ENCODE measurements around the gene INTS14.

DNA sequence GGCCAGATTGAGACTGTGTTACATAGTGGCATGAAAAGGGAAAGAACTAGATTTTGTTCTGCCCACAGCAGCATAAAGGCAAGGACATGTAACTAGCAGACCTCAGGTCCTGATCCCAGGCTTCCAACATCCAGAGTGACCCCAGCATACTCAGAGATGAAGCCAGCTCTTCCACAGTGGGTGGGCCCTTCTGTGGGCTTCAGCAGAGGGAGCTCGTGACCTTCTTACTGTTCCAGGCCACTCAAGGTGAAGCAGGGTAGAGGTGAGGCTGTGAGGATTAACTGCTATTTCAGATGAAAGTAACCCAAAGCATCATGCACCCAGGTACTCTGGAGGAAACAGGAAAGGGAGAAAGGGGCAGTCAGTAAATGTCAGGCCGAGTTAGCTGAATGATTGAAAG lies 9.9 kb upstream of the INTS14 start:
- TF ChIP-seq, protein P1, sequence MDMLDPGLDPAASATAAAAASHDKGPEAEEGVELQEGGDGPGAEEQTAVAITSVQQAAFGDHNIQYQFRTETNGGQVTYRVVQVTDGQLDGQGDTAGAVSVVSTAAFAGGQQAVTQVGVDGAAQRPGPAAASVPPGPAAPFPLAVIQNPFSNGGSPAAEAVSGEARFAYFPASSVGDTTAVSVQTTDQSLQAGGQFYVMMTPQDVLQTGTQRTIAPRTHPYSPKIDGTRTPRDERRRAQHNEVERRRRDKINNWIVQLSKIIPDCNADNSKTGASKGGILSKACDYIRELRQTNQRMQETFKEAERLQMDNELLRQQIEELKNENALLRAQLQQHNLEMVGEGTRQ (CRISPR knock-in tag; IDR thresholded peaks at IDR 0.05): no peak
- TF ChIP-seq, protein P2, sequence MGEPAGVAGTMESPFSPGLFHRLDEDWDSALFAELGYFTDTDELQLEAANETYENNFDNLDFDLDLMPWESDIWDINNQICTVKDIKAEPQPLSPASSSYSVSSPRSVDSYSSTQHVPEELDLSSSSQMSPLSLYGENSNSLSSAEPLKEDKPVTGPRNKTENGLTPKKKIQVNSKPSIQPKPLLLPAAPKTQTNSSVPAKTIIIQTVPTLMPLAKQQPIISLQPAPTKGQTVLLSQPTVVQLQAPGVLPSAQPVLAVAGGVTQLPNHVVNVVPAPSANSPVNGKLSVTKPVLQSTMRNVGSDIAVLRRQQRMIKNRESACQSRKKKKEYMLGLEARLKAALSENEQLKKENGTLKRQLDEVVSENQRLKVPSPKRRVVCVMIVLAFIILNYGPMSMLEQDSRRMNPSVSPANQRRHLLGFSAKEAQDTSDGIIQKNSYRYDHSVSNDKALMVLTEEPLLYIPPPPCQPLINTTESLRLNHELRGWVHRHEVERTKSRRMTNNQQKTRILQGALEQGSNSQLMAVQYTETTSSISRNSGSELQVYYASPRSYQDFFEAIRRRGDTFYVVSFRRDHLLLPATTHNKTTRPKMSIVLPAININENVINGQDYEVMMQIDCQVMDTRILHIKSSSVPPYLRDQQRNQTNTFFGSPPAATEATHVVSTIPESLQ (CRISPR knock-in tag; IDR thresholded peaks at IDR 0.05): no peak
- TF ChIP-seq, protein P3, sequence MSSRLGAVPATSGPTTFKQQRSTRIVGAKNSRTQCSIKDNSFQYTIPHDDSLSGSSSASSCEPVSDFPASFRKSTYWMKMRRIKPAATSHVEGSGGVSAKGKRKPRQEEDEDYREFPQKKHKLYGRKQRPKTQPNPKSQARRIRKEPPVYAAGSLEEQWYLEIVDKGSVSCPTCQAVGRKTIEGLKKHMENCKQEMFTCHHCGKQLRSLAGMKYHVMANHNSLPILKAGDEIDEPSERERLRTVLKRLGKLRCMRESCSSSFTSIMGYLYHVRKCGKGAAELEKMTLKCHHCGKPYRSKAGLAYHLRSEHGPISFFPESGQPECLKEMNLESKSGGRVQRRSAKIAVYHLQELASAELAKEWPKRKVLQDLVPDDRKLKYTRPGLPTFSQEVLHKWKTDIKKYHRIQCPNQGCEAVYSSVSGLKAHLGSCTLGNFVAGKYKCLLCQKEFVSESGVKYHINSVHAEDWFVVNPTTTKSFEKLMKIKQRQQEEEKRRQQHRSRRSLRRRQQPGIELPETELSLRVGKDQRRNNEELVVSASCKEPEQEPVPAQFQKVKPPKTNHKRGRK (CRISPR knock-in tag; IDR thresholded peaks at IDR 0.05; ENCODE audit: borderline replicate concordance): no peak
- TF ChIP-seq, protein P4, sequence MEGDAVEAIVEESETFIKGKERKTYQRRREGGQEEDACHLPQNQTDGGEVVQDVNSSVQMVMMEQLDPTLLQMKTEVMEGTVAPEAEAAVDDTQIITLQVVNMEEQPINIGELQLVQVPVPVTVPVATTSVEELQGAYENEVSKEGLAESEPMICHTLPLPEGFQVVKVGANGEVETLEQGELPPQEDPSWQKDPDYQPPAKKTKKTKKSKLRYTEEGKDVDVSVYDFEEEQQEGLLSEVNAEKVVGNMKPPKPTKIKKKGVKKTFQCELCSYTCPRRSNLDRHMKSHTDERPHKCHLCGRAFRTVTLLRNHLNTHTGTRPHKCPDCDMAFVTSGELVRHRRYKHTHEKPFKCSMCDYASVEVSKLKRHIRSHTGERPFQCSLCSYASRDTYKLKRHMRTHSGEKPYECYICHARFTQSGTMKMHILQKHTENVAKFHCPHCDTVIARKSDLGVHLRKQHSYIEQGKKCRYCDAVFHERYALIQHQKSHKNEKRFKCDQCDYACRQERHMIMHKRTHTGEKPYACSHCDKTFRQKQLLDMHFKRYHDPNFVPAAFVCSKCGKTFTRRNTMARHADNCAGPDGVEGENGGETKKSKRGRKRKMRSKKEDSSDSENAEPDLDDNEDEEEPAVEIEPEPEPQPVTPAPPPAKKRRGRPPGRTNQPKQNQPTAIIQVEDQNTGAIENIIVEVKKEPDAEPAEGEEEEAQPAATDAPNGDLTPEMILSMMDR (IDR thresholded peaks at IDR 0.05): no peak
- TF ChIP-seq NFE2L1 (CRISPR knock-in tag; IDR thresholded peaks at IDR 0.05) (no peak), ETV6 (CRISPR knock-in tag; IDR thresholded peaks at IDR 0.05) (no peak)
- TF ChIP-seq, protein P5, sequence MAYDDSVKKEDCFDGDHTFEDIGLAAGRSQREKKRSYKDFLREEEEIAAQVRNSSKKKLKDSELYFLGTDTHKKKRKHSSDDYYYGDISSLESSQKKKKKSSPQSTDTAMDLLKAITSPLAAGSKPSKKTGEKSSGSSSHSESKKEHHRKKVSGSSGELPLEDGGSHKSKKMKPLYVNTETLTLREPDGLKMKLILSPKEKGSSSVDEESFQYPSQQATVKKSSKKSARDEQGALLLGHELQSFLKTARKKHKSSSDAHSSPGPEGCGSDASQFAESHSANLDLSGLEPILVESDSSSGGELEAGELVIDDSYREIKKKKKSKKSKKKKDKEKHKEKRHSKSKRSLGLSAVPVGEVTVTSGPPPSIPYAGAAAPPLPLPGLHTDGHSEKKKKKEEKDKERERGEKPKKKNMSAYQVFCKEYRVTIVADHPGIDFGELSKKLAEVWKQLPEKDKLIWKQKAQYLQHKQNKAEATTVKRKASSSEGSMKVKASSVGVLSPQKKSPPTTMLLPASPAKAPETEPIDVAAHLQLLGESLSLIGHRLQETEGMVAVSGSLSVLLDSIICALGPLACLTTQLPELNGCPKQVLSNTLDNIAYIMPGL (CRISPR knock-in tag; IDR thresholded peaks at IDR 0.05): no peak
